ENCODE data around the gene MCOLN2.

- TF ChIP-seq, protein P1, sequence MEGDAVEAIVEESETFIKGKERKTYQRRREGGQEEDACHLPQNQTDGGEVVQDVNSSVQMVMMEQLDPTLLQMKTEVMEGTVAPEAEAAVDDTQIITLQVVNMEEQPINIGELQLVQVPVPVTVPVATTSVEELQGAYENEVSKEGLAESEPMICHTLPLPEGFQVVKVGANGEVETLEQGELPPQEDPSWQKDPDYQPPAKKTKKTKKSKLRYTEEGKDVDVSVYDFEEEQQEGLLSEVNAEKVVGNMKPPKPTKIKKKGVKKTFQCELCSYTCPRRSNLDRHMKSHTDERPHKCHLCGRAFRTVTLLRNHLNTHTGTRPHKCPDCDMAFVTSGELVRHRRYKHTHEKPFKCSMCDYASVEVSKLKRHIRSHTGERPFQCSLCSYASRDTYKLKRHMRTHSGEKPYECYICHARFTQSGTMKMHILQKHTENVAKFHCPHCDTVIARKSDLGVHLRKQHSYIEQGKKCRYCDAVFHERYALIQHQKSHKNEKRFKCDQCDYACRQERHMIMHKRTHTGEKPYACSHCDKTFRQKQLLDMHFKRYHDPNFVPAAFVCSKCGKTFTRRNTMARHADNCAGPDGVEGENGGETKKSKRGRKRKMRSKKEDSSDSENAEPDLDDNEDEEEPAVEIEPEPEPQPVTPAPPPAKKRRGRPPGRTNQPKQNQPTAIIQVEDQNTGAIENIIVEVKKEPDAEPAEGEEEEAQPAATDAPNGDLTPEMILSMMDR (IDR thresholded peaks at IDR 0.05) = no peak
- no peak for TF ChIP-seq POLR2AphosphoS5 (IDR thresholded peaks at IDR 0.05; ENCODE audit: low read depth, low read length)
- TF ChIP-seq REST (IDR thresholded peaks at IDR 0.05; ENCODE audit: insufficient read depth in 1 of 2, low read depth in 2 of 2, low read length in 1 of 2) = no peak
- no peak for TF ChIP-seq TCF7L2 (IDR thresholded peaks at IDR 0.05; ENCODE audit: low read depth, low read length)
- TF ChIP-seq SIN3A (IDR thresholded peaks at IDR 0.05; ENCODE audit: borderline replicate concordance, insufficient read depth, low read depth, low read length) = no peak
Measured at GRCh38 chr1:84887261-84887934, 109.5 kb downstream of the MCOLN2 start.
